ENCODE results near the gene C10orf62. TPM values are rescaled to one million over a fixed set of nuclear protein-coding genes. Genes with fewer than 3 reads are reported as not detected.

C10orf62 gene
- total RNA-seq, 1 donor from 2014 or later: not detected

DNA sequence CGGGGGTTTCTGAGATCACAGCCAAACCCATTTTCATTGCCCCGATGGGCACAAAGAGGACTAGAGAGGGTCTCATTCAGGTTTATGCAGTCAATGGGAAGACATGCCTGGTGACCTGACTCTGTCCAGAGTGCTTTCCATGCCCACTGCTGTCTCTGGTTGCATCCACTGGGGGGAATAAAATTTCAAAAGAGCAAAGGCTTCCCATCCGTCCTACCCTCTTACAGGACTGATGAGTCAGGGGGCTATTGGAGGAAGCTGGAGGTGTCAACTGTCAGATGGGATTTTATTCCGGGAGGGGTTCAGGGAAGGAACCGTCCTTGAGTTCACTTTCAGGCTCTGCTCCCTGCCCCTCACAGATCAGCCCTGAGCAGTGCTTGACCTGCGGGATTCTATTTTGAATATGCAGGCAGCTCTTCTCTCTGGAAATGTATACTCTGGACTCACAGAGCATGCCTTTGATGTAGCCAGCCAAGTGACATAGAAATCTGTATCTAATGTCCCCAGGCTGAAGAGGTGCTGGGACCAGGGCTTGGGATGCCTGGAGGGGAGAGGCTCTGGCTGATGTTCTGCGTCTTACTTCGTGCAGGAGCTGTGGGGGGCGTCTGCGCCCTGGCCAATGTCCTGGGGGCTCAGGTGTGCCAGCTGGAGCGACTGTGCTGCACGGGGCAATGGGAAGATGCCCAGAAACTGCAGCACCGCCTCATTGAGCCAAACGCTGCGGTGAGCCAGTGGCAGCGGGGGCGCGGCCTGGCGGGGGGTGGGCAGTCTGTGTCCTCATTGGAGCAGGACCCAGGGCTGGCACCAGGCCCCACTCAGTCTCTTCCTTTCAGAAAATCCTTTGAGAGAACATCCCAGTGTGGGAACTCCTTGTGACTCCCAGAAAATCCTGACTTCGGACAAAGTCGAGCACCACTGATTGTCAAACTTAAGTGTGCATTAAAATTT is 12.0 kb downstream of the C10orf62 start:
- no peak overlapping the region for H3K27ac Mint-ChIP-seq (ENCODE audit: unreplicated experiment)
- TF ChIP-seq, protein P1, sequence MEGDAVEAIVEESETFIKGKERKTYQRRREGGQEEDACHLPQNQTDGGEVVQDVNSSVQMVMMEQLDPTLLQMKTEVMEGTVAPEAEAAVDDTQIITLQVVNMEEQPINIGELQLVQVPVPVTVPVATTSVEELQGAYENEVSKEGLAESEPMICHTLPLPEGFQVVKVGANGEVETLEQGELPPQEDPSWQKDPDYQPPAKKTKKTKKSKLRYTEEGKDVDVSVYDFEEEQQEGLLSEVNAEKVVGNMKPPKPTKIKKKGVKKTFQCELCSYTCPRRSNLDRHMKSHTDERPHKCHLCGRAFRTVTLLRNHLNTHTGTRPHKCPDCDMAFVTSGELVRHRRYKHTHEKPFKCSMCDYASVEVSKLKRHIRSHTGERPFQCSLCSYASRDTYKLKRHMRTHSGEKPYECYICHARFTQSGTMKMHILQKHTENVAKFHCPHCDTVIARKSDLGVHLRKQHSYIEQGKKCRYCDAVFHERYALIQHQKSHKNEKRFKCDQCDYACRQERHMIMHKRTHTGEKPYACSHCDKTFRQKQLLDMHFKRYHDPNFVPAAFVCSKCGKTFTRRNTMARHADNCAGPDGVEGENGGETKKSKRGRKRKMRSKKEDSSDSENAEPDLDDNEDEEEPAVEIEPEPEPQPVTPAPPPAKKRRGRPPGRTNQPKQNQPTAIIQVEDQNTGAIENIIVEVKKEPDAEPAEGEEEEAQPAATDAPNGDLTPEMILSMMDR (IDR thresholded peaks at IDR 0.05): no peak
- peaks cover 17% of the 10 kb centered on the region for H3K4me1 Mint-ChIP-seq (ENCODE audit: low read depth)
- no peaks in the 10 kb centered on the region for H3K9me3 Mint-ChIP-seq (ENCODE audit: low read depth)
- no peaks in the 10 kb centered on the region for H3K27me3 Mint-ChIP-seq (ENCODE audit: low read depth)
- H3K36me3 Mint-ChIP-seq (ENCODE audit: low read depth): no peaks in the 10 kb centered on the region
- no peak for DNase-seq (ENCODE audit: low spot score)
- H3K4me3 Mint-ChIP-seq (ENCODE audit: unreplicated experiment): no peak overlapping the region

DNA sequence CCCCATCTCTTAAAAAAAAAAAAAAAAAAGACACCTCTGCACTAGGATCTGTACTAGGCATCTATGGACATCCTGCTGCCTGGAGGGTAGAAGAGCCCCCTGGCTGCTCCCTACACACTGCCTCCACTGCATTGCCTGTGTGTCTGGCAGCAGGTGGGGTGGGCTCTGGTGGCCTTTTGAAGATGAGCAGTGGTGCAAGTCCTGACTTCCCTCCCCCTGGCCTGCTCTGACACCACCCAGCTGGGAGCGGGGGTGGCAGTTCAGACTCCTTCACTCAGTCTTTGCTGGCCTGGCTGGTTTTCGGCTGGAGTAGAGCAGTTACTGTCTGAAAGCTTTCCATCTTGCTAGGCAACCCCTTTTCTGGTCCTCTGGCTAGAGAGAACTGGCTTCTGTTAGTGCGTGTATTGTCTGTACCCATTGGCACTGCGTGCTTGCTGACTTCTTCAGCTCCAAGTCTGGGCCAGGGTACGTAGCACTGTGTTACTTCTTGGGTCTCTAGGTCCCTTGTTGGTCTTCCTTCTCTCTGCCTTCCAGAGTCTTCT is 17.6 kb downstream of the C10orf62 start:
- H3K4me3 Mint-ChIP-seq (ENCODE audit: unreplicated experiment): no peak overlapping the region
- no peak overlapping the region for H3K27ac Mint-ChIP-seq (ENCODE audit: unreplicated experiment)
- H3K4me1 Mint-ChIP-seq (ENCODE audit: low read depth): peaks cover 22% of the 10 kb centered on the region
- DNase-seq (ENCODE audit: low spot score): peak; percentile 61
- H3K9me3 Mint-ChIP-seq (ENCODE audit: low read depth): no peaks in the 10 kb centered on the region
- no peaks in the 10 kb centered on the region for H3K27me3 Mint-ChIP-seq (ENCODE audit: low read depth)
- no peaks in the 10 kb centered on the region for H3K36me3 Mint-ChIP-seq (ENCODE audit: low read depth)
- TF ChIP-seq, protein P1 (IDR thresholded peaks at IDR 0.05): no peak

DNA sequence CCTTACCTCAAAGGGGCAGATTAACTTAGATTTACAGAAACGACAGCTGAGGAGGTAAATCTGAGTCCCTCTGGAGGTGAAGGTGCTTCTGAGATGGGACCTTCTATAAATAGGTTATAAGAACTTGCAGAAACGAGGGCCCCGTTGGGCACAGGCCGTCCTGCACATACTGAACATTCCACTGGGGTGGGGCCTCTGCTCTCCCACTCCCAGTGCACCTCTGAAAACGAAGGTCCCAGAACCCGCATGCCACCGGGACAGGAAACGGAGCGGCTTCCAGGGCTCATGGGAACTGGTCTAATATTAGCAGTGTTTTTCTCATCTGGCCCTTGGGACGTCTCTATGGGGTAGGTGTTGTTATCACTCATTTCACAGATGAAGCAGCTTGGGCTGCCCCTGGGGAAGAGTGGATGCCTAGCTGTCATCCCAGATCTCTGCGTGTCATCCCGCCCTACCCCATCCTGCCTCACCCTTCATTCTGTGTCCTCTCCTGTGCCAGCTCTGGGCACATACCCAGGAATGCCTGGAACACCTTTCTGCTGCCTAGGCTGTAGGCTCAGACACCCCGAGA is 19.6 kb downstream of the C10orf62 start:
- no peaks in the 10 kb centered on the region for H3K27me3 Mint-ChIP-seq (ENCODE audit: low read depth)
- peak overlapping the region; percentile 5 for H3K4me3 Mint-ChIP-seq (ENCODE audit: unreplicated experiment)
- peak; percentile 47 for DNase-seq (ENCODE audit: low spot score)
- peaks cover 26% of the 10 kb centered on the region for H3K4me1 Mint-ChIP-seq (ENCODE audit: low read depth)
- H3K36me3 Mint-ChIP-seq (ENCODE audit: low read depth): no peaks in the 10 kb centered on the region
- TF ChIP-seq, protein P1 (IDR thresholded peaks at IDR 0.05): no peak
- H3K27ac Mint-ChIP-seq (ENCODE audit: unreplicated experiment): peak overlapping the region; percentile 74
- no peaks in the 10 kb centered on the region for H3K9me3 Mint-ChIP-seq (ENCODE audit: low read depth)

DNA sequence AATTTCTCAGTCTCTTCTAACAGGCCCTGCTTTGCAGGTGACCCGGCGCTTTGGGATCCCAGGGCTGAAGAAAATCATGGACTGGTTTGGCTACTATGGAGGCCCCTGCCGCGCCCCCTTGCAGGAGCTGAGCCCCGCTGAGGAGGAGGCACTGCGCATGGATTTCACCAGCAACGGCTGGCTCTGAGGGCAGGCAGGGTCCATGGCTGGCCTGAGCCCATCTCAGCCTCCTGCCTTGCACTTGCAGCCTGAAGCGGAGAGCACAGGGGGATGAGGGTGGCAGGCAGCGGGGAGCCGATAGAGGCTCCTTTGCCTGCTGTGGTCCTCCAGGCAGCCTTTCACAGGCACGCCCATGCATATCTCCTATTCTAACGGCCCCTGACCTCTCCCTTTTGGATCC is 22.0 kb downstream of the C10orf62 start:
- TF ChIP-seq, protein P1 (IDR thresholded peaks at IDR 0.05): no peak
- H3K4me3 Mint-ChIP-seq (ENCODE audit: unreplicated experiment): no peak overlapping the region
- peaks cover 2% of the 10 kb centered on the region for H3K36me3 Mint-ChIP-seq (ENCODE audit: low read depth)
- H3K27ac Mint-ChIP-seq (ENCODE audit: unreplicated experiment): no peak overlapping the region
- DNase-seq (ENCODE audit: low spot score): no peak
- H3K27me3 Mint-ChIP-seq (ENCODE audit: low read depth): no peaks in the 10 kb centered on the region
- no peaks in the 10 kb centered on the region for H3K9me3 Mint-ChIP-seq (ENCODE audit: low read depth)
- H3K4me1 Mint-ChIP-seq (ENCODE audit: low read depth): peaks cover 26% of the 10 kb centered on the region

DNA sequence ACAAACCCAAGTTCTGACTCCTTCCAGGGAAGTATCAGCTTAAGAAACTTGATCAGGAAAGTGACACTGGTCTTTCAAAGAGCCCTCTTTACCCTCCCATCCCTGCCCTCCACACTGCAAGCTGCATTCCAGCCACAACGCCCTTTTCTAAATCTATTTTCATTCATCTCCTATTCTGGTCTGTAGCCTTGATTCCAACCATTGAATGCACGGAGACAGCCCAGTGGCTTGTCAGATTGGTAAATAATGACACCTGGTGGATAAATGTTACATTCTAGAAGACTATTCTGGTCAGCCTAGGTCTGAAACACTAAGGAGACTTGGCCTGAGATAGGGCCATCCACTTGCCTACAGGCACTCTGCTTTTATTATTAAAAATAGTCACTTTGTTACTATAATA is 22.9 kb downstream of the C10orf62 start:
- Mint-ChIP-seq H3K4me1 (ENCODE audit: low read depth) (peaks cover 26% of the 10 kb centered on the region), H3K36me3 (ENCODE audit: low read depth) (peaks cover 6% of the 10 kb centered on the region), H3K4me3 (ENCODE audit: unreplicated experiment) (no peak overlapping the region), H3K27me3 (ENCODE audit: low read depth) (no peaks in the 10 kb centered on the region), H3K9me3 (ENCODE audit: low read depth) (no peaks in the 10 kb centered on the region), H3K27ac (ENCODE audit: unreplicated experiment) (peak overlapping the region; percentile 45)
- TF ChIP-seq, protein P1 (IDR thresholded peaks at IDR 0.05): peak; percentile 85
- no peak for DNase-seq (ENCODE audit: low spot score)
